ENCODE measurements around the gene MTG2.

- TF ChIP-seq CTCF (IDR thresholded peaks at IDR 0.05; ENCODE audit: low read length) (no peak), EZH2phosphoT487 (IDR thresholded peaks at IDR 0.05; ENCODE audit: low read length) (no peak), EZH2 (optimal IDR thresholded peaks at IDR 0.05; ENCODE audit: low read depth, low read length) (no peak)
Measured at GRCh38 chr20:62222972-62223371, 40.1 kb downstream of the MTG2 start.

Measured in MM.1S (cell line).